SK-N-MC (cell line): ENCODE results near the gene IDI2.
A peak's percentile ranks its signal among the peaks of the same experiment; 100 is the strongest.

ENCODE experiments used
- DNase-seq: peaks from one replicate; pipeline ENCODE4 v3.0.0-alpha.2; 2011; ENCODE audit warnings: low read depth, low spot score
- H3K27ac ChIP-seq: fragments of 200-600 bp; sonication (generic); 2 replicates; pipeline ENCODE4 v1.5.1; 2016; ENCODE audit warnings: mixed run types
- H3K36me3 ChIP-seq: fragments of 200-600 bp; sonication (generic); 2 replicates; pipeline ENCODE4 v1.6.1; 2017; ENCODE audit warnings: antibody characterized with exemption, low read length, mixed read lengths; ENCODE audit not compliant: insufficient read depth
- H3K4me3 ChIP-seq: fragments of 200-600 bp; sonication (generic); 2 replicates; pipeline ENCODE4 v1.5.1; 2016
- H3K9ac ChIP-seq: fragments of 200-600 bp; sonication (generic); 2 replicates; pipeline ENCODE4 v1.8.0; 2017; ENCODE audit warnings: mixed run types, mixed read lengths; ENCODE audit not compliant: insufficient read length
- H3K9me3 ChIP-seq: fragments of 200-600 bp; sonication (generic); 2 replicates; pipeline ENCODE4 v1.6.1; 2017; ENCODE audit warnings: low read depth, mild to moderate bottlenecking, antibody characterized with exemption, low read length, moderate library complexity, mixed read lengths
- EZH2 ChIP-seq: fragments of 200-600 bp; sonication (generic); IDR thresholded peaks from one replicate; pipeline ENCODE4 v1.6.1; 2017; ENCODE audit warnings: antibody characterized with exemption
- FOXP2 ChIP-seq: optimal IDR thresholded peaks from 2 replicates; pipeline ENCODE3; 2011; ENCODE audit warnings: mild to moderate bottlenecking, moderate library complexity; ENCODE audit not compliant: insufficient read depth; ENCODE audit errors: extremely low read length, control extremely low read depth
- POLR2AphosphoS5 ChIP-seq: IDR thresholded peaks from 2 replicates; pipeline ENCODE4 v1.6.1; 2012; ENCODE audit warnings: mild to moderate bottlenecking, low read depth, low read length, borderline replicate concordance

The IDI2 gene

DNA sequence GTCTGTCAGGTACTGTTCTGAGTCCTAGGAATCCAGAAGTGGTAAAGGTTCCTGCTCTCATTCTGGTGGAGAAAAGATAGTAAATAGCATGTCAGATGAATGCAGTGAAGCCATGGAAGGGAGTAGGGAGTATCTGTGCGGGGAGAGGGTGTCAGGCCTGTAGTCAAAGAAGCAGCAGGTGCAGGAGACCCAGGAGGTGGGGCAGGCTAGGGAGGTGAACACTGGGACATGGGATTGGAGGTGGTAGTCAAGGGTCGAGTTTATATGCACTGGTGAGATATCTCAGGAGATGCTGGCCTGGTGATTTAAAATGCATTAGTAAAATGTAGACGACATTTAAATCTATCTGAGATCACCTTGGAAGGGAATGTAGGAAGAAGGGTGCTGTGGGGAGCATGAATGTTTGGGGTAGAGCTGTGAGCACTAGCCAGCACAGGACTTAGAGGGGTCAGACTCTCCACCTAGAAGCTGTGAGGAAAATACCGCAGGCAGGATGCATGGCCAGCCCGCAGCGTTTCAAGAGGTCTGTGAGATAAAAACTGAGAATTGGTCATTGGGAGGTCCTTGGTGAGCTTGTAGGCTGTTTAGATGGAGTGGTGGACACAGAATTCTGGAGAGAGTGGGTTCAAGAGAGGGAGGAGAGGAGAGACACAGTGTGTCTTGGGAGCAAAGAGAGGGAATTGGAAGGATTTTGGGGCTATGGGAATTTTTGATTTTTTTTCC is 30.7 kb downstream of the IDI2 start:
- no peak for TF ChIP-seq EZH2
- no peak for TF ChIP-seq POLR2AphosphoS5
- TF ChIP-seq FOXP2: no peak

DNA sequence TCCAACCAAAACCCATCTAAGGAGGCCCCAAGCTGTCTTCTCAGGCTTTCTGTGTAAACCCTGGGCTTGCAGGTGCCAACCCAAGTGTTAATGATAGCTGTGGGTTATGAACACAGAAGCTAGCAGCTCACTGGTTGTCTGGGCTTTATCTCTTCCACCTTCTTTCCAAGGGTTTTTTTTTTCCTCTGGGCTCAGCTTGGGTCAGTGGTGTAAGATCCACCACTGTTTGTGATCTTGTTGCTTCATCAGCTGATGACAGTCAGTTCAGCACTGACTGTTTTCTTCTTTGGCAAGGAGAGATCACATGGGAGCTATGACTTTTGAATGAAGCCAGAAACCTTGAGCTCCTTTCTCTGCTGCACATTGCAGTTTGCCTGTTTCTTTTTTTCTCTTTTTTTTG is 32.8 kb downstream of the IDI2 start:
- Histone ChIP-seq H3K4me3 (no peak overlapping the region), H3K36me3 (peaks cover 62% of the 10 kb centered on the region), H3K27ac (no peak overlapping the region), H3K9ac (no peak overlapping the region), H3K9me3 (no peaks in the 10 kb centered on the region)
- no peak for DNase-seq
- TF ChIP-seq POLR2AphosphoS5 (no peak), EZH2 (no peak), FOXP2 (no peak)

More for the DNA sequence above, 30.7 kb downstream of the IDI2 start:
- H3K36me3 ChIP-seq: peaks cover 77% of the 10 kb centered on the region
- no peak overlapping the region for H3K4me3 ChIP-seq
- no peak overlapping the region for H3K9ac ChIP-seq
- DNase-seq: no peak
- no peak overlapping the region for H3K27ac ChIP-seq
- H3K9me3 ChIP-seq: no peaks in the 10 kb centered on the region

DNA sequence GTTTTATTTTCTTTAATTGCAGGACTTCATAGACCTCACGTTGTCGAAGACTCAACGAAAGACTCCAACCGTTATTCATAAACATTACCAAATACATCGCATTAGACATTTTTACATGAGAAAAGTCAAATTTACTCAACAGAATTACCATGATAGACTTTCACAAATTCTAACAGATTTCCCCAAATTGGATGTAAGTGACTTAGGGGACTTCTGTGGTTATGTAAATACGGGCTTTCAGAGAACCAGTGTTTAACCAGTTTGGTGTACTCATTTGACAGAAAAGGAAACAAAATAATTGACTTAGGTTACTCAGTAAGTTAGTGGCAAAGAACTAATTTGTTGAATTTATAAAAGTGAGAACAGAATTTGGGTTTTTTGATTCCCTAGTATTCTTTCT is 33.2 kb downstream of the IDI2 start:
- Histone ChIP-seq H3K36me3 (peaks cover 58% of the 10 kb centered on the region), H3K9ac (no peak overlapping the region), H3K27ac (no peak overlapping the region), H3K4me3 (no peak overlapping the region), H3K9me3 (no peaks in the 10 kb centered on the region)
- DNase-seq: no peak
- TF ChIP-seq EZH2 (no peak), FOXP2 (no peak), POLR2AphosphoS5 (no peak)

DNA sequence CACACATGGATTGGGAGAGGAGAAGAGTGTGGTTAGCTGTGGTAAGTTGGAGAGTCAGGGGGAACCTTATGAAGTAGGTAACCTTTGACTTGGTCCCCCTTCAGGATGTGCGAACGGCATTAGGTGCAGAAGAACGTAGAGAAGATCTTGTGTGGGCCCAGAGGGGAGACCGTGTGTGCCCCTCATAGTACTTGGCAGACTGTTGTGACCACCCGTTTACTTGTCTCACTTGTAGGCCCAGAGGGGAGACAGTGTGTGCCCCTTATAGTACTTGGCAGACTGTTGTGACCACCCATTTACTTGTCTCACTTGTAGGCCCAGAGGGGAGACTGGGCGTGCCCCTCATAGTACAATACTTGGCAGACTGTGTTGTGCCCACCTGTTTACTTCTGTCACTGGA is 34.9 kb downstream of the IDI2 start:
- no peaks in the 10 kb centered on the region for H3K9me3 ChIP-seq
- peaks cover 44% of the 10 kb centered on the region for H3K36me3 ChIP-seq
- TF ChIP-seq EZH2 (no peak), FOXP2 (no peak), POLR2AphosphoS5 (no peak)
- H3K4me3 ChIP-seq: no peak overlapping the region
- H3K9ac ChIP-seq: no peak overlapping the region
- no peak for DNase-seq
- H3K27ac ChIP-seq: no peak overlapping the region

DNA sequence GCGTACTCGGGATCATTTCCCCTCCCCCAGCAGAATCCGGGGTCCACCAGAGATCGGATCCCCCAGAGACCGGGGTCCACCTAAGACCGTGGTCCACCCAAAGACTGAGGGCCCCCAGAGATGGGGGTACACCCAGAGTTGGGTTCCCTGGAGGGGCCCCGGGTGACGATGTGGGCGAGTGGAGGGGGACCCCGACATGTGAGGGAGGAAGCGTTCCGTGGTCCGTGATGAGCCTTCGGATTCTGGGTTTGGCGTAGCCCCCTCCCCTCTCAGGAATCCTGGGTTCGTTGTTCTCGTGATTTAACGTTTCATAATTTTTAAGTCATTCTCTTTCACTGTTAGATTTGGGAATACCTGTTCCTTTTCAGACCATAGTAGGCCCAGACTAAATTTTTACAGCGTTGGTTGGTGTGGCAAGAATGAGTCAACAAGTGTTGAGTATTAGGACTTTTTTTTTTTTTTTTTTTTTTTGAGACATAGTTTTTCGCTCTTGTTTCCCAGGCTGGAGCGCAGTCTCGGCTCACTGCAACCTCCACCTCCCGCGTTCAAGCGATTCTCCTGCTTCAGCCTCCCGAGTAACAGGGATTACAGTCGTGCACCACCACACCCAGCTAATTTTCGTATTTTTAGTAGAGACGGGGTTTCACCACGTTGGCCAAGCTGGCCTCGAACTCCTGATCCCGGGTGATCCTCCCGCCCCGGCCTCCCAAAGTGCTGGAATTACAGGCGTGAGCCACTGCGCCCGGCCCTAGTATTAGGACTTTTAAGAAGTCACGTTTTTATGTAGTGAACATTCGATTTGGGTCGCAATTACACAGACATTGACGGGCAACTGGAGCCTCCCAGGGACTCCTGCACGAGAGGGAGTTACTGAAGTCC is 36.8 kb downstream of the IDI2 start:
- H3K4me3 ChIP-seq: peak overlapping the region; percentile 88
- peaks cover 28% of the 10 kb centered on the region for H3K36me3 ChIP-seq
- H3K9me3 ChIP-seq: no peaks in the 10 kb centered on the region
- H3K9ac ChIP-seq: peak overlapping the region; percentile 92
- H3K27ac ChIP-seq: no peak overlapping the region
- no peak for DNase-seq
- TF ChIP-seq EZH2 (no peak), FOXP2 (no peak), POLR2AphosphoS5 (no peak)

DNA sequence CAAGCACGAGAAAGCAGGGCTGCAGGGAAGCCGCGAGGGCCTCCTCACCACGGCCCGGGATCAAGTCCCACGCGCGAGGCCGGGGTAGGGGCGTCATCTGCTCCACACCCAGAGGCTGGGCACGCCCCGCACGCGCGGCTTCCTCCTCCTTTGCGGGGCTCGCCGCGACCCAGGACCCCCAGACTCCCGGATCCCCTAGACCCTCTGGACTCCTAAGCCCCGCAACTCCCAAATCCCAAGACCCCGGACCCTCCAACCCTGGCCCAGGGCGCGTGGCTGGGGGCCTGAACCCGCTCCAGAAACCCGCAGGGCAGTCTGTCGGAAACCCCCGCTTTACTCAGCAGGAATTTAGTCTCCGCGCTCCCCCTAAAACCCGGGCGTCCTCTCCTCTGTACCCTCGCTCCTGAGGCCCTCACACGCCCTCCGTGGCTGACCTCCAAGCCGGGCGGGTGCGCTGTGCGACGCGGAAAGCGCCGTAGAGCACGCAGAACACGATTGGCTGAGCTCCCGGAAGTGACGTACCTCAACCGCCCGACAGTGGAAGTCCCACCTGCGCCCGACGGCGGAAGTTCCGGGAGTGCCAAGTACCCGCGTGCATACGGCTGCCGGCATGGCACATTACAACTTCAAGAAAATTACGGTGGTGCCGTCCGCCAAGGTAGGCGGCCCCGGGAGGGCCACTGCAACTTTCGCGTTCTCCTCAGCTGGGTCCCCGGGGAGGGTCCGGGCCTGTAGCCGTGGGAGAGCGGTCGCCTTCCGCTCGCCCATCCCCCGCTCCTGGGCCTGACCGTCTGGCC is 37.6 kb downstream of the IDI2 start, which contains the start of gene GTPBP4:
Gene GTPBP4, plus strand, starts transcription at position 565 of the 797 bp plus-strand sequence. Its CDS starts 46 bp downstream, at position 611.
- H3K9ac ChIP-seq: peak within 1 kb of the TSS; percentile 92
- no peak for TF ChIP-seq EZH2
- TF ChIP-seq FOXP2: no peak
- peak; percentile 77 for TF ChIP-seq POLR2AphosphoS5
- H3K9me3 ChIP-seq: no peaks in the 10 kb centered on the region
- H3K27ac ChIP-seq: peak within 1 kb of the TSS; percentile 74
- peak within 1 kb of the TSS; percentile 88 for H3K4me3 ChIP-seq
- peak; percentile 30 for DNase-seq
- H3K36me3 ChIP-seq: peaks cover 21% of the 10 kb centered on the region

DNA sequence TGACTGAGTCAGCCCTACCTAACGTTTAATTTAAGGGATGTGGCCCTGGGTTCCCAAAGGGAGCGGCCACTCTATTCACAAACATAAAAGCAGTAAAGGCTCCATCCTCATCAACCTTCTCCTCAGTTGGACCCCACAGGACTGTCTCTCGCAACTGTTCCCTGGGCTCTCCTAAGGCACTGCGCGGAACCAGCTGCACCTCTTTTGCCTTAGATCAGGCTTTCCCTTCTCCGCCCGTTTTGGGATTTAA is 38.1 kb downstream of the IDI2 start:
- peaks cover 16% of the 10 kb centered on the region for H3K36me3 ChIP-seq
- H3K27ac ChIP-seq: no peak overlapping the region
- no peak for DNase-seq
- peak overlapping the region; percentile 92 for H3K9ac ChIP-seq
- TF ChIP-seq POLR2AphosphoS5 (no peak), FOXP2 (no peak), EZH2 (no peak)
- no peaks in the 10 kb centered on the region for H3K9me3 ChIP-seq
- peak overlapping the region; percentile 88 for H3K4me3 ChIP-seq

DNA sequence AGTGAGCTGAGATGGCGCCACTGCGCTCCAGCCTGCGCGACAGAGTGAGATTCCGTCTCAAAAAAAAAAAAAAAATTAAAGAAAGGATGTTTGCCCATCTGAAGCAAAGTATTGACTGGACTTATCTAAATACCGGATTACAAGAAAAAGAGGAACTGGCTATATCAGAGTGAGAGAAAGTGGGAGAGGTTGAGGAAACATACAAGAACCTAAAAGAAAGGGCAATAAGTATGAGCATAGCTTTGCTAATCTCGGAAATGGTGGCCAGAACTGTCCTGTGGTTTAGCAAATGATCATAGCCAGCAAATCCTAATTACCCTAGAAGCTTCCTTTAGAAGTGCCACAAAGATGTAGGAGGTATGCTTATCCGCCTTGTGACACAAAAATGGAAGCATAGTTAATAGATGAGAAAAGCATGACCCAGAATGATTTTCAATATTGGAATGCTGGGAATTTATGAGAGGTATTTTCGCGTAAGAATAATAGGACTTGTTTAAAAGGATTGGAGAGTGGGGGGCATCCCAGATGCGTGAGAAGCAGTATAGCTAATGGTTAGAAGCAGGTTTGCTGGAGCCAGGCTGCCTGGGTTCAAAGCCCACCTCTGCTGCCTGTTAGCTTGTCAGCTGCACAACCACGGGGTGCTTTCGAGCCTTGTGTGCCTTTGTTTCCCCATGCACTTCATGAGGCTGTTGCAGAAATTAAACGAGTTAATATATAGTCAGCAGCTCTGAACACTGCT is 38.6 kb downstream of the IDI2 start:
- H3K36me3 ChIP-seq: peaks cover 13% of the 10 kb centered on the region
- no peak overlapping the region for H3K27ac ChIP-seq
- H3K9me3 ChIP-seq: no peaks in the 10 kb centered on the region
- H3K9ac ChIP-seq: peak overlapping the region; percentile 92
- no peak for DNase-seq
- TF ChIP-seq POLR2AphosphoS5 (no peak), EZH2 (no peak), FOXP2 (no peak)
- peak overlapping the region; percentile 88 for H3K4me3 ChIP-seq
